RWPE2 (cell line): Measurements from ENCODE around the gene CNTN1.
A peak's percentile ranks its signal among the peaks of the same experiment; 100 is the strongest.

ENCODE experiments used
- ATAC-seq: fragments of 200-7000 bp; cut with Tn5 transposase; 3 replicates; pipeline ENCODE4 v1.9.1; 2021; ENCODE audit warnings: low read depth
- DNase-seq: peaks from one replicate; pipeline ENCODE4 v3.0.0-alpha.2; 2020; ENCODE audit warnings: low spot score
- H3K27ac ChIP-seq: fragments of 450-650 bp; 2 replicates; pipeline ENCODE4 v1.5.1; 2017; ENCODE audit warnings: mild to moderate bottlenecking; ENCODE audit not compliant: poor library complexity, severe bottlenecking
- H3K27me3 ChIP-seq: fragments of 250-450 bp; sonication (Bioruptor Pico); 2 replicates; pipeline ENCODE4 v1.5.1; 2021; ENCODE audit warnings: mild to moderate bottlenecking, moderate library complexity; ENCODE audit not compliant: insufficient read depth, poor library complexity, severe bottlenecking
- H3K36me3 ChIP-seq: fragments of 250-450 bp; sonication (Bioruptor Pico); 2 replicates; pipeline ENCODE4 v1.5.1; 2020; ENCODE audit warnings: low read depth, mild to moderate bottlenecking, moderate library complexity
- H3K4me1 ChIP-seq: fragments of 250-450 bp; sonication (Bioruptor Pico); 2 replicates; pipeline ENCODE4 v1.5.1; 2021; ENCODE audit warnings: mild to moderate bottlenecking, moderate library complexity; ENCODE audit not compliant: insufficient read depth, poor library complexity, severe bottlenecking
- H3K4me3 ChIP-seq: fragments of 250-450 bp; sonication (Bioruptor Pico); 2 replicates; pipeline ENCODE4 v1.5.1; 2021; ENCODE audit warnings: mild to moderate bottlenecking, moderate library complexity; ENCODE audit not compliant: severe bottlenecking
- H3K9me3 ChIP-seq: fragments of 250-450 bp; sonication (Bioruptor Pico); 2 replicates; pipeline ENCODE4 v1.5.1; 2021; ENCODE audit warnings: mild to moderate bottlenecking, moderate library complexity; ENCODE audit not compliant: severe bottlenecking
- CTCF ChIP-seq: fragments of 450-650 bp; IDR thresholded peaks from one replicate; pipeline ENCODE4 v1.5.1; 2017; ENCODE audit warnings: mild to moderate bottlenecking, moderate library complexity; ENCODE audit not compliant: poor library complexity, severe bottlenecking

The CNTN1 gene

GRCh38 chr12:40980427-40980961, 288.3 kb downstream of the CNTN1 start:
- Histone ChIP-seq H3K4me3 (no peak overlapping the region), H3K27ac (peak overlapping the region; percentile 4), H3K9me3 (no peaks in the 10 kb centered on the region), H3K36me3 (no peaks in the 10 kb centered on the region), H3K4me1 (no peaks in the 10 kb centered on the region), H3K27me3 (no peaks in the 10 kb centered on the region)
- TF ChIP-seq CTCF, result no peak
- peak; percentile 55; the same call in 2 of the 3 replicates for ATAC-seq
- no peak for DNase-seq

- no peak overlapping the region for H3K4me3 ChIP-seq
- no peak for DNase-seq
- no peak for TF ChIP-seq CTCF
- no peaks in the 10 kb centered on the region for H3K36me3 ChIP-seq
- H3K27me3 ChIP-seq, result no peaks in the 10 kb centered on the region
- H3K4me1 ChIP-seq, result no peaks in the 10 kb centered on the region
- ATAC-seq, result no peak
- H3K27ac ChIP-seq, result no peak overlapping the region
- H3K9me3 ChIP-seq, result no peaks in the 10 kb centered on the region
These were observed 293.8 kb downstream of the CNTN1 start for GRCh38 chr12:40986001-40986400.

GRCh38 chr12:40988355-40988754, 296.1 kb downstream of the CNTN1 start:
- no peaks in the 10 kb centered on the region for H3K27me3 ChIP-seq
- no peak overlapping the region for H3K4me3 ChIP-seq
- H3K9me3 ChIP-seq, result no peaks in the 10 kb centered on the region
- TF ChIP-seq CTCF, result no peak
- ATAC-seq (no peak), DNase-seq (no peak)
- no peaks in the 10 kb centered on the region for H3K4me1 ChIP-seq
- H3K36me3 ChIP-seq, result no peaks in the 10 kb centered on the region
- H3K27ac ChIP-seq, result no peak overlapping the region

- no peaks in the 10 kb centered on the region for H3K4me1 ChIP-seq
- no peaks in the 10 kb centered on the region for H3K27me3 ChIP-seq
- DNase-seq, result no peak
- ATAC-seq, result no peak
- no peak overlapping the region for H3K4me3 ChIP-seq
- no peaks in the 10 kb centered on the region for H3K36me3 ChIP-seq
- H3K27ac ChIP-seq, result no peak overlapping the region
- no peak for TF ChIP-seq CTCF
- no peaks in the 10 kb centered on the region for H3K9me3 ChIP-seq
These were observed 296.6 kb downstream of the CNTN1 start for GRCh38 chr12:40988824-40989223.

- H3K27me3 ChIP-seq, result no peaks in the 10 kb centered on the region
- ATAC-seq (no peak), DNase-seq (no peak)
- no peaks in the 10 kb centered on the region for H3K36me3 ChIP-seq
- H3K27ac ChIP-seq, result no peak overlapping the region
- H3K4me3 ChIP-seq, result no peak overlapping the region
- no peaks in the 10 kb centered on the region for H3K4me1 ChIP-seq
- no peak for TF ChIP-seq CTCF
- no peaks in the 10 kb centered on the region for H3K9me3 ChIP-seq
These were observed 297.5 kb downstream of the CNTN1 start for GRCh38 chr12:40989785-40990184.
